ENCODE measurements around the gene LGR4. TPM values are rescaled to one million over a fixed set of nuclear protein-coding genes. Genes with fewer than 3 reads are reported as not detected.

Gene LGR4
- total and polyA plus RNA-seq, 2 of the 13 experiments (the other 11 are each of a cell fraction or from before 2014, with no cell fraction given), result 42.1 to 68.7 TPM

- TF ChIP-seq PAXIP1 (CRISPR knock-in tag; conservative IDR thresholded peaks at IDR 0.05) (peak; percentile 93), RFXANK (CRISPR knock-in tag; IDR thresholded peaks at IDR 0.05) (no peak), ZNF136 (CRISPR knock-in tag; IDR thresholded peaks at IDR 0.05; ENCODE audit: low read depth) (no peak), KAT8 (CRISPR knock-in tag; IDR thresholded peaks at IDR 0.05) (peak; percentile 83), MATR3 (CRISPR knock-in tag; IDR thresholded peaks at IDR 0.05) (no peak), ZFAT (CRISPR knock-in tag; conservative IDR thresholded peaks at IDR 0.05) (no peak), ZNF773 (CRISPR knock-in tag; IDR thresholded peaks at IDR 0.05; ENCODE audit: borderline replicate concordance) (no peak), MBNL3 (CRISPR knock-in tag; conservative IDR thresholded peaks at IDR 0.05) (no peak), ZNF160 (CRISPR knock-in tag; IDR thresholded peaks at IDR 0.05) (no peak), ZNF264 (CRISPR knock-in tag; IDR thresholded peaks at IDR 0.05) (no peak), CAMTA2 (CRISPR knock-in tag; IDR thresholded peaks at IDR 0.05; ENCODE audit: borderline replicate concordance) (no peak), ZNF792 (CRISPR knock-in tag; IDR thresholded peaks at IDR 0.05) (peak; percentile 42; the same call in 1 of the 2 replicates), ZNF503 (CRISPR knock-in tag; IDR thresholded peaks at IDR 0.05) (peak; percentile 55), HINFP (CRISPR knock-in tag; IDR thresholded peaks at IDR 0.05; ENCODE audit: low read depth) (no peak), ZFP41 (CRISPR knock-in tag; IDR thresholded peaks at IDR 0.05; ENCODE audit: borderline replicate concordance) (no peak), MIER3 (CRISPR knock-in tag; IDR thresholded peaks at IDR 0.05; ENCODE audit: borderline replicate concordance) (peak; percentile 62; the same call in 1 of the 2 replicates)
Observed at GRCh38 chr11:27401833-27402316, 70.7 kb downstream of the LGR4 start (continued).

Measured in HepG2 (cell line).